NT2/D1 (cell line): Measurements from ENCODE around the gene LPO.

Experiments used
- DNase-seq: peaks from one replicate; pipeline ENCODE4 v3.0.0-alpha.2; 2011; ENCODE audit warnings: low read depth, low spot score
- H3K27me3 ChIP-seq: 2 replicates; pipeline ENCODE4 v1.6.0; 2011; ENCODE audit warnings: mild to moderate bottlenecking; ENCODE audit not compliant: insufficient read length, insufficient read depth
- H3K36me3 ChIP-seq: 2 replicates; pipeline ENCODE4 v1.6.1; 2011; ENCODE audit warnings: mild to moderate bottlenecking, low read length, mixed read lengths; ENCODE audit not compliant: insufficient read depth, insufficient read length
- H3K4me1 ChIP-seq: 2 replicates; pipeline ENCODE4 v1.5.1; 2011; ENCODE audit not compliant: insufficient read depth, insufficient read length
- H3K4me3 ChIP-seq: 2 replicates; pipeline ENCODE4 v1.5.1; 2011; ENCODE audit warnings: low read depth; ENCODE audit not compliant: insufficient read length
- H3K9ac ChIP-seq: 2 replicates; pipeline ENCODE4 v1.6.0; 2011; ENCODE audit warnings: low read depth; ENCODE audit not compliant: insufficient read length
- H3K9me3 ChIP-seq: 2 replicates; pipeline ENCODE4 v1.5.1; 2011; ENCODE audit warnings: mild to moderate bottlenecking, low read length; ENCODE audit not compliant: insufficient read depth
- SUZ12 ChIP-seq: IDR thresholded peaks from 2 replicates; pipeline ENCODE4 v1.6.1; 2011; ENCODE audit not compliant: insufficient read length, insufficient read depth; ENCODE audit errors: extremely low read depth
- YY1 ChIP-seq: IDR thresholded peaks from 2 replicates; pipeline ENCODE4 v1.6.1; 2011; ENCODE audit not compliant: insufficient read length, insufficient read depth
- ZNF274 ChIP-seq: IDR thresholded peaks from 2 replicates; pipeline ENCODE4 v1.6.1; 2011; ENCODE audit warnings: mild to moderate bottlenecking, low read depth, low read length

LPO gene

GRCh38 chr17:58313815-58314705, 75.7 kb downstream of the LPO start:
- Histone ChIP-seq H3K4me3 (no peak overlapping the region), H3K9me3 (no peaks in the 10 kb centered on the region), H3K27me3 (no peaks in the 10 kb centered on the region), H3K36me3 (no peaks in the 10 kb centered on the region), H3K4me1 (peaks cover 16% of the 10 kb centered on the region), H3K9ac (no peak overlapping the region)
- no peak for DNase-seq
- no peak for TF ChIP-seq SUZ12
- no peak for TF ChIP-seq YY1
- no peak for TF ChIP-seq ZNF274

GRCh38 chr17:58314706-58315015, 76.3 kb downstream of the LPO start:
- Histone ChIP-seq H3K36me3 (no peaks in the 10 kb centered on the region), H3K9ac (no peak overlapping the region), H3K27me3 (no peaks in the 10 kb centered on the region), H3K4me3 (no peak overlapping the region), H3K4me1 (peaks cover 10% of the 10 kb centered on the region), H3K9me3 (no peaks in the 10 kb centered on the region)
- DNase-seq, result no peak
- TF ChIP-seq YY1 (no peak), SUZ12 (no peak), ZNF274 (no peak)

- no peak for TF ChIP-seq SUZ12
- TF ChIP-seq YY1, result no peak
- no peak for TF ChIP-seq ZNF274
- Histone ChIP-seq H3K9ac (no peak overlapping the region), H3K36me3 (no peaks in the 10 kb centered on the region), H3K4me3 (no peak overlapping the region), H3K9me3 (no peaks in the 10 kb centered on the region), H3K4me1 (peaks cover 7% of the 10 kb centered on the region), H3K27me3 (no peaks in the 10 kb centered on the region)
- no peak for DNase-seq
Observed at GRCh38 chr17:58315281-58315711, 76.9 kb downstream of the LPO start.

GRCh38 chr17:58315750-58316149, 77.4 kb downstream of the LPO start:
- H3K4me1 ChIP-seq, result peaks cover 7% of the 10 kb centered on the region
- no peaks in the 10 kb centered on the region for H3K36me3 ChIP-seq

GRCh38 chr17:58316260-58316960, 78.0 kb downstream of the LPO start:
- Histone ChIP-seq H3K4me1 (peaks cover 7% of the 10 kb centered on the region), H3K27me3 (no peaks in the 10 kb centered on the region), H3K4me3 (no peak overlapping the region), H3K9ac (no peak overlapping the region), H3K9me3 (no peaks in the 10 kb centered on the region), H3K36me3 (no peaks in the 10 kb centered on the region)
- TF ChIP-seq YY1 (no peak), SUZ12 (no peak), ZNF274 (no peak)
- no peak for DNase-seq

More at GRCh38 chr17:58315750-58316149, 77.4 kb downstream of the LPO start:
- no peaks in the 10 kb centered on the region for H3K27me3 ChIP-seq
- no peak overlapping the region for H3K4me3 ChIP-seq
- DNase-seq, result no peak
- H3K9ac ChIP-seq, result no peak overlapping the region
- TF ChIP-seq ZNF274, result no peak
- no peaks in the 10 kb centered on the region for H3K9me3 ChIP-seq

GRCh38 chr17:58317421-58318064, 79.2 kb downstream of the LPO start:
- no peaks in the 10 kb centered on the region for H3K27me3 ChIP-seq
- H3K36me3 ChIP-seq, result no peaks in the 10 kb centered on the region
- no peak for DNase-seq
- H3K9ac ChIP-seq, result no peak overlapping the region
- H3K4me1 ChIP-seq, result peaks cover 6% of the 10 kb centered on the region
- H3K9me3 ChIP-seq, result no peaks in the 10 kb centered on the region
- H3K4me3 ChIP-seq, result no peak overlapping the region
- no peak for TF ChIP-seq ZNF274
- no peak for TF ChIP-seq SUZ12
- TF ChIP-seq YY1, result no peak

GRCh38 chr17:58318065-58318481, 79.7 kb downstream of the LPO start:
- Histone ChIP-seq H3K9me3 (no peaks in the 10 kb centered on the region), H3K27me3 (peaks cover 2% of the 10 kb centered on the region), H3K9ac (no peak overlapping the region), H3K4me1 (peaks cover 9% of the 10 kb centered on the region), H3K36me3 (no peaks in the 10 kb centered on the region), H3K4me3 (no peak overlapping the region)
- TF ChIP-seq ZNF274 (no peak), SUZ12 (no peak), YY1 (no peak)
- DNase-seq, result no peak
